ENCODE data around the gene CARNS1.
"Not testable (repeated sequence)": the region's sequence is repeated elsewhere in the genome, so short reads cannot be mapped to it uniquely, and the experiment has no call there.

Gene CARNS1

GRCh38 chr11:67397986-67398660 is 17.4 kb upstream of the CARNS1 start:
- no peak for DNase-seq

- no peak for DNase-seq
Observed at GRCh38 chr11:67398661-67399563, 16.6 kb upstream of the CARNS1 start.

GRCh38 chr11:67400251-67400941 is 15.1 kb upstream of the CARNS1 start:
- no peak for DNase-seq

GRCh38 chr11:67400942-67401494 is 14.5 kb upstream of the CARNS1 start:
- DNase-seq = no peak

- DNase-seq = peak; percentile 87 to 95
Observed at GRCh38 chr11:67401495-67402191, 13.8 kb upstream of the CARNS1 start, which contains the start of gene PPP1CA. TSS of gene PPP1CA (minus strand) at chr11:67401858. CDS start at chr11:67401782, 76 bp downstream.

- DNase-seq = not testable (repeated sequence)
Observed at GRCh38 chr11:67402192-67402839, 13.2 kb upstream of the CARNS1 start.

- not testable (repeated sequence) for DNase-seq
Observed at GRCh38 chr11:67403085-67403484, 12.4 kb upstream of the CARNS1 start.

- no peak for DNase-seq
Observed at GRCh38 chr11:67404515-67405195, 10.8 kb upstream of the CARNS1 start.

GRCh38 chr11:67405196-67405567 is 10.3 kb upstream of the CARNS1 start:
- DNase-seq = no peak

- DNase-seq = no peak
Observed at GRCh38 chr11:67405688-67406339, 9.7 kb upstream of the CARNS1 start.

- DNase-seq = no peak
Observed at GRCh38 chr11:67406420-67406968, 9.0 kb upstream of the CARNS1 start.

- no peak for DNase-seq
Observed at GRCh38 chr11:67406969-67407687, 8.3 kb upstream of the CARNS1 start.

GRCh38 chr11:67407688-67408163 is 7.8 kb upstream of the CARNS1 start:
- no peak for DNase-seq

GRCh38 chr11:67408437-67409200 is 6.9 kb upstream of the CARNS1 start:
- no peak for DNase-seq

- peak; percentile 78 to 85 for DNase-seq
Observed at GRCh38 chr11:67409261-67409666, 6.2 kb upstream of the CARNS1 start.

GRCh38 chr11:67409781-67410368 is 5.6 kb upstream of the CARNS1 start:
- no peak for DNase-seq

- DNase-seq = no peak
Observed at GRCh38 chr11:67410369-67410831, 5.1 kb upstream of the CARNS1 start.

All from Kasumi-1 (cell line).